Dedifferentiated amniotic fluid mesenchymal stem cell (primary cell): ENCODE measurements around the gene RABEP1.

Experiments used
- DNase-seq: peaks from one replicate; pipeline ENCODE4 v3.0.0-alpha.2; 2016; ENCODE audit errors: extremely low spot score

The RABEP1 gene

DNA sequence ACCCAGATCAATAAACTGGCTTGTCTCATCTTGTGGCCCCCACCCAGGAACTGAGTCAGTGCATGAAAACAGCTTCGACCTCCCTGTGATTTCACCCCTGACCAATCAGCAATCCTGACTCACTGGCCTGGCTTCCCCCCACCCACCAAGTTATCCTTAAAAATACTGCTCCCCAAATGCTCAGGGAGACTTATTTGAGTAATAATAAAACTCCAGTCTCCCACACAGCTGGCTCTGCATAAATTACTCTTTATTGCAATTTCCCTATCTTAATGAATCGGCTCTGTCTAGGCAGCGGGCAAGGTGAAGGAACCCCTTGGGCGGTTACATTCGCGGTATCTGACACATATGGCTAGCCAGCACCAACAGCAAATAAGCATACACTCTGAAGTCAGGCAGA is 9.8 kb upstream of the RABEP1 start:
- no peak for DNase-seq

DNA sequence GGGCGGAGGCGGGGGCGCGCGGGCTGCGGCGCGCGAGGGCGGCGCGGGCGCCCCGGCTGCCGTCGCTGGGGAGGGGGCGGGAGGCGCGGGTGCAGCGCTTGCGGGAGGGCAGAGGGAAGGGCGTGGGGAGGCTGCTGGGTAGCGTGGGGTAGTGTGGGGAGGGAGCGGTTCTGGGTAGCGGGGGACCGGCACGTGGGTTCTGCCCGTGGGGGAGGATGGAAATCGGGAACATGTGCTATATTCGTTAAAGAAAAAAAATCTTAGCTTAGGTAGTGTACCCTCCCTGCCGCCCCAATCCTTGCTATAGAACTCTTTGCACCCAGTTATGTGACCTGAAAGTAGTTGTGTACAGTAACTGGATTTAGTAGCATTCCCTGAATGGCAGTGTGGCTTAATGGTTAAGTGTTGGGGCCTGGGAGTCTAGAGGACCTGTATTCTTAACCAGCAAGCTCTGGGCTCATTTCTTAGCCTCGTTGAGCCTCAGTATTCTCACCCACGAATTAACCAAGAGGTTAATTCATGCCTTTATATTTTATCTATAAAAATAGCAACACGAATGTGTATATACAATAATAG is 646 bp downstream of the RABEP1 start:
- no peak for DNase-seq

DNA sequence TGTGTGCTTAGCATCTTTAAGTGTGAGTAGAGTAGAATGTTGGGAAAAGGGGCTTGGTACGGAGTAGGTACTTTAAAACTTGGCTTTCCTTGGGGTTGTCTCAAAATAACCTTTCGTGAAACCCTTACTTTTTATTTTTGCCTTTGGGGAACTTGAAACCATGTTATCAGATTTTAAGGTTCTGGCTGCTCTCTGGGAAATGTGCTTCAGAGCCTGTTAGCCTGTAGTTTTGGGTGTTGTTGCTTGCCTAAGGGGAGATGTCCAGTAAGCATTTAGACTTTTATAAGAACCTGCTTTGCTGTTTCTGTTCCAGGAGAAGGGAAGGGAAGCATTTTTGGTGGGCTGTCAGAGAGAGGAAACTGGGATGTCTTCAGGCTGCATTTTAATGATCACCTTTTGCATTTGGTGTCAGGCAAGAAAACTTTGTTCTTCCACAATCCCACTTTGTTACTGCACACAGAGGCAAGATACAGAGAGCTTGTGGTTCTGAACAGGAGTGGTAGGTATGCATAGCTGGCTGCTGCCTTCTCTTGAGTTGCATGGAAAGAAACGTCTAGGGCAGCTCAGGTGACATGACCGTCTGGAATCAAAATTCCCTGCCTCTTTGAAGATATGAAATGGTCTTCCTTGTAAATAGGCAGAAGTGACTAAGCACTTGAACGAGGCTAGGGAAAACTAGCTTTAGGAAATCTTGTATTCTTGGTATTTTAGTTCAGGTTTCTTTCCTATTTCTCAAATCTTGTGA is 1.7 kb downstream of the RABEP1 start:
- DNase-seq = no peak

DNA sequence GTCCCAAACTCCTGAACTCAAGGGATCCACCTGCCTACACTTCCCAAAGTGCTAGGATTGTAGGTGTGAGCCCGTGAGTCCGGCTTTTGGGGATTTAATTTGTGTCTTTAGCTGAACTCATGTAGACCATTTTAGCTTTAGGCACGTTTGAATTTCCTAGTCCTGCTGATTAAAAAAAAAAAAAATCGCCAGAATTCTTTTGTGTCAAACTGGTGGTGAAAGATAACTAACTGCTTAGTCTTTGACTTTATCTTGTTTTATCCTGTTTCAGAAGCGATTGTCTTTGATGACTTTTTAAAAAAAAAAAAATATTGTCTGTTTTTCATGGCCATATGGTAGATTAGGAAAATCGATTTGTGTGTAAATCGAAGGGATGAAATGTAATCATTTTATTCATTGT is 2.6 kb downstream of the RABEP1 start:
- DNase-seq = no peak

- DNase-seq = no peak
These were observed 4.8 kb downstream of the RABEP1 start for GRCh38 chr17:5286846-5287245.

- DNase-seq = no peak
These were observed 9.7 kb downstream of the RABEP1 start for GRCh38 chr17:5291683-5292350.

DNA sequence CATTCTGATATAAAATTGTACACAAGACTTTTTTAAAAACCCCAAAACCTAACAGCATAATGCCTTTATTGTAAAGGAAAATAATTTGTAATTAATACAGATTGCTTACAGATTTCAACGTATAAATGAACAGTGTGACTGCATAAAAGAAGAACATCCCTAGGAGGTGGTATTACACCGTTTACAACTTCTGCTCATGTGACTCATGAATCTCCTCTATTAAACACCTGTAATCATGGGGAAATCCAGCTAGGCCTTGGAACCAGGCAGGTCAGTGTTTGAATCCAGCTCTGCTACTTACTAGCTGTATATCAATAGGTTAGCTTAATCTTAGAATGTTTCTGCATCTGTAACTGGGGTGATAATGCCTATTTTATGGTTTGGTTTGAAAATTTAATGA is 15.2 kb downstream of the RABEP1 start:
- no peak for DNase-seq

GRCh38 chr17:5299383-5299782 is 17.3 kb downstream of the RABEP1 start:
- DNase-seq = no peak

DNA sequence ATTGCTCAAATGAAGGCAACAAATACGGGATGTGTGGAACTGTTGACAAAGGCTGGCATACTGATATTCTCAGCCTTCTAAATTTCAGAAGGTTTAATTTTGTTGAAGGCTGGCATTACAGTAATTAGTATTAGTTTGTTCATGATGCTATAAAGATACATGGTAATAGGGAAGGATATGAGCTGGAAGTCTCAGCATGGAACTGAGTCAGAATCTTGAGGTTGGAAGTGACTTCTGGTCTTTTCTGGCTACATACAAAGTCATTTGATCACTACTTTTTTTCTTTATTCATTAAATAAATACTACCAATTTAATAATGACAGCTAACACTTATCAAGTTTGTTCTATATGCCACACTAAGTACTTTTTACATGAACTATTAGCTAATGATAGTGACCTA is 22.6 kb downstream of the RABEP1 start:
- no peak for DNase-seq

GRCh38 chr17:5309851-5310250 is 27.8 kb downstream of the RABEP1 start:
- no peak for DNase-seq

DNA sequence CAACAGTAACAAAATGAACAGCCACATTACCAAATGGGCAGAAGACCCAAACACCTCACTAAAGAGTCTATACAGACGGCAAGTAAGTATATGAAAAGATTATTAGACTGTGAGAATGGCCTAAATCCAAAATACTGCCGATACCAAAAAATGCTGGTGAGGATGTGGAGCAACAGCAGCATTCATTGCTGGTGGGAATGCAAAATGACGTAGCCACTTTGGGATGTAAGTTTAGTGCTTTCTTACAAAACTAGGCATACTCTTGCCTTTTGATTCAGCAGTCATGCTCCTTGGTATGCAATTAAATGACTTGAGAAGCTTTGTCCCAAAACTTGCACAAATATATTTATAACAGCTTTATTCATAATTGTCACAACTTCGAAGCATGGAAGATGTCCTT is 43.8 kb downstream of the RABEP1 start:
- no peak for DNase-seq

DNA sequence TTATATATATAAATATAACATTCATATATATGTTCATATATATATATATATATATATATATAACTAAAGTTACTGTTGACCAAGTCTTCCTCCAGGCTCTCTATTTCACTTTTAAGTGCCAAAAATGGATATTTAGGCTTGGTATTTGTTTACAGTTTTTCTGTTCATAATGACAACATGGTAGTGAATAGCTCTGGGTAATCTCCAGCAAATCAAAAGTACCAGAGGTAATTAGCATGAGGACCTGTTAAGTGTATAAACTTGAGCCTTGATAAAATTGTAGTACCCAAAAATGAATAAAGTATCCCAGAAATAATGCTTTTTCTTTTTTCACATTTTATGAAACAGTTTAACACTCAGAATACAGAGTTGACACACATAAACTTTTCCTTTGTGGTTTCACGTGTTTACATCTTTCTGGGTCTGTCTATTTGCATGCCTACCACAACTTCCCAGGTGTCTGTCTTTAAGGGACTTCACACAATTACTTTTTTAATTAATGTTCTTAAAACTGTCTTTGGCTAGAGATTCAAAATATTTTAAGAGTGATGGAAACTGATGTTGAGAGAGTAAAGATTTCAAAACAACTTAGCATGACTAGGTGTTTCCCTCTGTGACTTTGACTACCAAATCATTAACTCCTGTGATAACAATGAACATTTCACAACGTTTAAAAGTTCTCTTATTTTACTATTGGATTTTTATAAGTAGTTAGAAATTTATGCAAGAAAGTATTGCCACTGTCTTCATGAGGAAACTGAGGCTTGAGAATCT is 47.9 kb downstream of the RABEP1 start:
- no peak for DNase-seq

GRCh38 chr17:5330981-5331380 is 48.9 kb downstream of the RABEP1 start:
- DNase-seq = no peak

- no peak for DNase-seq
These were observed 49.4 kb downstream of the RABEP1 start for GRCh38 chr17:5331506-5331905.

GRCh38 chr17:5344914-5345313 is 62.8 kb downstream of the RABEP1 start:
- no peak for DNase-seq

DNA sequence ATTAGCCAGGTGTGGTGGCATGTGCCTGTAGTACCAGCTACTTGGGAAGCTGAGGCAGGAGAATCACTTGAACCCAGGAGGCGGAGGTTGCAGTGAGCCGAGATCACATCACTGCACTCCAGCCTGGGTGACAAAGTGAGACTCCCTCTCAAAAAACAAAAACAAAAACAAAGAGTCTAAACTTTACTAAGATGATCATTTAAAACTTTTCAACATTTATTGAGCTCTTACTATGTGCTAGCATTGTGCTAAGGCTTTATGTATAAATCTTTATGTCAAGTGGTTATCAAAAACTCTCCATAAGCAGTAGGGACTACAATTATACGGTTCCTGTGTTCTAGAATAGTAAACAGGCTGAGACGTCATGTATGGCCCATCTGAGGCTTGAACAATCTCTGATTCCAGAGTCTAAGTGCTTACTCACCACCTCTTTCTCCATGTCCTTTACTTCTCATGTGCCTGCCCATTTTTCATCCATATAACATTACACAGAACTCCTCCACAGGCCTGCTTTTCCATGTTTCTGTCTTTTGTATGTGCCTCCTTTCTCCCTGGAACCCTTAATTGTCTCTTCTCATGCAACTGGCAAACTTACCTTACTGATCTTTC is 70.7 kb downstream of the RABEP1 start:
- no peak for DNase-seq

GRCh38 chr17:5354310-5354709 is 72.2 kb downstream of the RABEP1 start:
- DNase-seq = no peak

DNA sequence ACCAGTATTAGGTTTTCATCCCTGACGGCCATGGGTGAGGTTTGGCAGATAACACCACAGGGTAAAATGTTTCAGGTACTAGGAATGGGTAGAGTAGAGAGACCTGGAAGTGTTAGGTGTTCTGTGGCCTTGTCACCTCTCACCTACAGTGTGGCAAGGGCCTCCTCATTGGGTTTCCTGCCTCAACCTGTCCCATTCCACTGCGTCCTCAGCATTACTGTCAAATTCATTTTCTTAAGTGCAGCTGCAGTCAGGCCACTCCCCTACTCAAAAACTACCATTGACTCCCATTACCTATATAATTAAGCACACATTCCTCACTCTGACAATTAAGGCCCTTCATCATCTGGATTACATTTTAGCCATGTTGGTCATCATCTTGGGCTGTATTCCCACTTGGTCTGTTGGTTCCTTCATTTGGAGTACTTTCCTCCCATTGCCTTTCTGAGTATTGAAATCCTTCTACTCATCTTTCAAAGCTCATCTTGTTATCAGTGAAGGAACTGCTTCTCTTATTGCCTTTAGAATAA is 72.9 kb downstream of the RABEP1 start:
- DNase-seq = no peak

DNA sequence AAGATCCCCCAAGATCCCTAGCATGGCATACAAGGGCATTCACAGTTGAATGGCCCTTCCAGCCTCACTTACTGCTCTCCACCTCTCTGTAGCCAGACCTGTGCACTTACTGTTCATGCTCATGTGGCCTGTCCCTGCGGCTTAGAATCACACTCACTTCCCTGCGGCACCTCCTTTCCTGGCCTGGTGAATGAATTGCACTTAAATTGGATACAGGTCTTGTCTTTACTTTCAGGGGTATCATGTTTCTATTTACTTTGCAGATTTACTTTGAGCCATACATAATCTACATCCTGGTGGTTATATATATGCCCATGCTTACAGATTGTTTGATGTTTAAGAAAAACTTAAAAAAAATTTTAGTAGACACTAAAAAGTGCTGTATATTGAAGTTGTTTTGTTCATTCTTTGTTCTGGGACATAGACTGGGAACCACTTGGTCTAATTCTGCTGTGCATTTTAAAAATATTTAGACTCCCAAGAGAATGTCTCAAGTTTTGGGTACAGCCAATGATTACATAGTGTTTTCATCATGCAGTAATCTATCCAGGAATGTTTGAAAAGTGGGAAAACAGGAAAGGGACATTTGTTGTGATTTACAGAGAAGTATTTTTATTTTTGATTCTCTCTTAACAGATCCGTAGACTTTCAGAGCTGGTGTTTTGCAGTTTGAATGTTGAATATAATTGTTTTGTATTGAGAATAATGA is 73.5 kb downstream of the RABEP1 start:
- peak; percentile 78 for DNase-seq

DNA sequence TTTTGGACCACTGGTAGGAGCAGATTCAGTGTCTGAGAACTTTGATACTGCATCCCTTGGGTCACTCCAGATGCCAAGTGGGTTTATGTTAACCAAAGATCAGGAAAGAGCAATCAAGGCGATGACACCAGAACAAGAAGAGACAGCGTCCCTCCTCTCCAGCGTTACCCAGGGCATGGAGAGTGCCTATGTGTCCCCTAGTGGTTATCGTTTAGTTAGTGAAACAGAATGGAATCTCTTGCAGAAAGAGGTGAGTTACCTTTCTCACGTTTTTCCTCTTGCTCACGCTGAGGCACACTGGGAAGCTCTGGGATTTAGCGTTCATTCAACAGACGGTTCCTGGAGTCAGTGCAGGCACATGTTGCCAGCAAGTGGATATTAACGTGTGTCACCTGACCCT is 79.3 kb downstream of the RABEP1 start:
- DNase-seq = no peak

GRCh38 chr17:5362162-5362811 is 80.2 kb downstream of the RABEP1 start:
- no peak for DNase-seq
